IPS-18a (cell line): ENCODE results near the gene GRIP1.

Experiments used
- H3K27ac ChIP-seq: one replicate; pipeline ENCODE4 v1.5.1; 2013; ENCODE audit warnings: low read length
- H3K27me3 ChIP-seq: one replicate; pipeline ENCODE4 v1.6.1; 2013; ENCODE audit warnings: mild to moderate bottlenecking, low read length; ENCODE audit not compliant: control insufficient read depth, insufficient read depth
- H3K36me3 ChIP-seq: one replicate; pipeline ENCODE4 v1.6.1; 2013; ENCODE audit warnings: low read depth, low read length; ENCODE audit not compliant: control insufficient read depth
- H3K4me1 ChIP-seq: one replicate; pipeline ENCODE4 v1.6.1; 2013; ENCODE audit warnings: low read depth, low read length; ENCODE audit not compliant: control insufficient read depth
- H3K4me3 ChIP-seq: one replicate; pipeline ENCODE4 v1.5.1; 2013; ENCODE audit warnings: low read length
- H3K9ac ChIP-seq: one replicate; pipeline ENCODE4 v1.6.1; 2013; ENCODE audit warnings: mild to moderate bottlenecking, low read length, moderate library complexity
- H3K9me3 ChIP-seq: one replicate; pipeline ENCODE4 v1.6.1; 2013; ENCODE audit warnings: low read depth, low read length; ENCODE audit not compliant: control insufficient read depth

The GRIP1 gene

DNA sequence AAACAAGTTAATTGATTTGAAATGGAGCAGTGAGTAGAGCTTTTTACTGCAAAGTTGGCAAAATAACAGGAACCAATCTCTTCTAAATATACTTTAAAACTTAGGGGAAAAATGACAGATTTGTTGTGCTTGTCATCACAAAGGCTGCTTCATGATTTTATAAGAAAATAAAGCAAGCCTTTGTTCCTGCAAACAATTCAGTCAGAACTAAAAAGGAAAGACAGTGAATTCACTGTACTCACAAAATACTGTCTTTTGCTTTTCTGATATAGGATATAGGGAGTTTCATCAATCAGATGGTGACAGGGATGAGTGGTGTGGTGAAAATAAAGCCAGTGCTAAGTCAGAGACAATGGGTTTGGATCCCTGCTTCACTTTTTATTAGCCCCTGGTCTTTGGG is 250.6 kb downstream of the GRIP1 start:
- Histone ChIP-seq H3K27ac (no peak overlapping the region), H3K36me3 (no peaks in the 10 kb centered on the region), H3K27me3 (no peaks in the 10 kb centered on the region), H3K4me1 (peaks cover 25% of the 10 kb centered on the region), H3K4me3 (no peak overlapping the region), H3K9me3 (peaks cover 4% of the 10 kb centered on the region), H3K9ac (no peak overlapping the region)

- H3K4me1 ChIP-seq = peaks cover 25% of the 10 kb centered on the region
Observed at GRCh38 chr12:66426696-66427095, 252.2 kb downstream of the GRIP1 start.

DNA sequence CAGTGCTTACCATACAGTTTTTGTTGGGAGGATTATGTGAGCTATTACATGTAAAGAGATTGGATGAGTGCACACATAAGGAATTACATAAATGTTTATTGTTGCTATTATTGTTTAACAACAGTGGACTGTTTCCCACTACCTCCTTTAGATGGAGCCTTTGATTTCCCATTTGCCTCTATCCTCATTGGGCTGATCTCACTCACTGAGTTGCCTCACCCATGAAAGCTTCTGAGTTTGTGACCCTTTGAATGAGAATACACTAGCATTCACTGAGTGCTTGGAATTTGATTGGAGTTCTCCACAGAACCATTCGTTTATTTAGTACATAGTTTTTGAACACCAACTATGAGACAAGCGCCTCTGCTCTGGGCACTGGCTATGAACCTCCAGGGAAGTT is 255.6 kb downstream of the GRIP1 start:
- H3K4me1 ChIP-seq = peaks cover 22% of the 10 kb centered on the region
- H3K27ac ChIP-seq = no peak overlapping the region
- no peaks in the 10 kb centered on the region for H3K27me3 ChIP-seq
- peaks cover 4% of the 10 kb centered on the region for H3K9me3 ChIP-seq
- no peak overlapping the region for H3K9ac ChIP-seq
- no peak overlapping the region for H3K4me3 ChIP-seq
- H3K36me3 ChIP-seq = no peaks in the 10 kb centered on the region

More at GRCh38 chr12:66426696-66427095, 252.2 kb downstream of the GRIP1 start:
- H3K27ac ChIP-seq = no peak overlapping the region
- H3K9me3 ChIP-seq = peaks cover 4% of the 10 kb centered on the region
- no peak overlapping the region for H3K9ac ChIP-seq
- no peak overlapping the region for H3K4me3 ChIP-seq
- H3K27me3 ChIP-seq = no peaks in the 10 kb centered on the region
- H3K36me3 ChIP-seq = no peaks in the 10 kb centered on the region

DNA sequence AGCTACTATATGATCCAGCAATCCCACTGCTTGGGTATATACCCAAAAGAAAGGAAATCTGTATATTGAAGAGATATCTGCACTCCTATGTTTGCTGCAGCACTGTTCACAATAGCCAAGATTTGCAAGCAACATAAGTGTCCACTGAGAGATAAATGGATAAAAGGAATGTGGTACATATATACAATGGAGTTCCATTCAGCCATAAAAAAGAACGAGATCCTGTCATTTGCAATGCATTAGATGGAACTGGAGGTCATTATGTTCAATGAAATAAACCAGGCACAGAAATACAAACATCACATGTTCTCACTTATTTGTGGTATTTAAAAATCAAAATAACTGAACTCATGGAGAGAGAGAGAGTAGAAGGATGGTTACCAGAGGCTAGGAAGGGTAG is 260.0 kb downstream of the GRIP1 start:
- no peaks in the 10 kb centered on the region for H3K36me3 ChIP-seq
- H3K27me3 ChIP-seq = no peaks in the 10 kb centered on the region
- H3K4me1 ChIP-seq = no peaks in the 10 kb centered on the region
- H3K4me3 ChIP-seq = no peak overlapping the region
- H3K9me3 ChIP-seq = no peaks in the 10 kb centered on the region
- H3K27ac ChIP-seq = no peak overlapping the region
- H3K9ac ChIP-seq = no peak overlapping the region

GRCh38 chr12:66417217-66417616 is 261.7 kb downstream of the GRIP1 start:
- no peak overlapping the region for H3K27ac ChIP-seq
- H3K36me3 ChIP-seq = no peaks in the 10 kb centered on the region
- H3K9me3 ChIP-seq = no peaks in the 10 kb centered on the region
- no peak overlapping the region for H3K9ac ChIP-seq
- no peaks in the 10 kb centered on the region for H3K27me3 ChIP-seq
- no peaks in the 10 kb centered on the region for H3K4me1 ChIP-seq
- no peak overlapping the region for H3K4me3 ChIP-seq

DNA sequence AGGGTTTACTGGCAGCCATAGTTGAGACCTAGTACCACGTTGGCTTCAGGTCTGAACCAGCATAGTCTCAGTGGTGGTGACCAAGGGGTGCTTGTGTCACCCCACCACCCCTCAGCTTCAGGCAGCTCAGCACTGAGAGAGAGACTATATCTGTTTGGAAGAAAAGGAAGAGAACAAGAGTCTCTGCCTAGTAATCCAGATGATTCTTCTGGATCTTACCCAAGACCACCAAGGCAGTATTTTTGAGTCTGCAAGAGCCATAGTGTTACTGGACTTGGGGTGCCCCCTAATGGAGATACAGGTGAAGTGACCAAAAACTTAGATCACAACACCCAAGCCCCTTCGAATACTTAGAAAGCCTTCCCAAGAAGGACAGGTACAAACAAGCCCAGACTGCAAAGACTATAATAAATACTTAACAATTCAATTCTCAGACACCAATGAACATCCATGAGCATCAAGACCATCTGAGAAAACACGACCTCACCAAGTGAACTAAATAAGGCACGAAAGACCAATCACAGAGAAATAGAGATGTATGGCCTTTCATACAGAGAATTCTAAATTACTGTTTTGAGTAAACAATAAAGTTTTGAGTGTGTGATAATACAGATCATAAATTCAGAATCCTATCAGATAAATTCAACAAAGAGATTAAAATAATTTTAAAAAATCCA is 269.5 kb downstream of the GRIP1 start:
- no peaks in the 10 kb centered on the region for H3K36me3 ChIP-seq
- no peak overlapping the region for H3K9ac ChIP-seq
- peaks cover 3% of the 10 kb centered on the region for H3K4me1 ChIP-seq
- H3K27me3 ChIP-seq = no peaks in the 10 kb centered on the region
- no peak overlapping the region for H3K4me3 ChIP-seq
- no peaks in the 10 kb centered on the region for H3K9me3 ChIP-seq
- H3K27ac ChIP-seq = no peak overlapping the region

GRCh38 chr12:66405395-66405794 is 273.5 kb downstream of the GRIP1 start:
- peaks cover 3% of the 10 kb centered on the region for H3K4me1 ChIP-seq
- H3K27me3 ChIP-seq = no peaks in the 10 kb centered on the region
- H3K4me3 ChIP-seq = no peak overlapping the region
- no peak overlapping the region for H3K9ac ChIP-seq
- no peaks in the 10 kb centered on the region for H3K36me3 ChIP-seq
- no peaks in the 10 kb centered on the region for H3K9me3 ChIP-seq
- no peak overlapping the region for H3K27ac ChIP-seq

DNA sequence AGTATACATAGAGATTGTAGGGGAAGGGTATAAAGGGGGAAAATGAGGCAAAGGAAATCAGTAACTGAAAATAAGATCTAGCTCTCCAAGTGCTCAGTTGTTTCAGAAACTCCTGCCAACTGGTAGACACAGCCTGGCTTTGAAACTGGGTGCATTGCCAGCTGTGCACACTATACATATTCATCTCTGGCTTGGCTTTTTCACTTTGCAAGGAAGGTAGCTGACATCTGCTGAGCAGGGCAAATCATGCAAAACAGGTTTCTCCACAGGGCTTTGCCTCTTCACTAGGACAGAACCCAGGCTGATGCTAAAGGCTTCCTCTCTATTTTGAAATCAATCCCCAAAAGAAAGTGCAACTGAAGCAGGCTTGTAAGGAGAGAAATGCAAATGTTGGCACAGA is 275.1 kb downstream of the GRIP1 start:
- Histone ChIP-seq H3K27me3 (no peaks in the 10 kb centered on the region), H3K27ac (no peak overlapping the region), H3K36me3 (no peaks in the 10 kb centered on the region), H3K9ac (no peak overlapping the region), H3K4me3 (no peak overlapping the region), H3K4me1 (peaks cover 3% of the 10 kb centered on the region), H3K9me3 (no peaks in the 10 kb centered on the region)

- no peaks in the 10 kb centered on the region for H3K9me3 ChIP-seq
- no peaks in the 10 kb centered on the region for H3K4me1 ChIP-seq
- H3K27me3 ChIP-seq = no peaks in the 10 kb centered on the region
- no peak overlapping the region for H3K9ac ChIP-seq
- H3K27ac ChIP-seq = no peak overlapping the region
- no peaks in the 10 kb centered on the region for H3K36me3 ChIP-seq
- no peak overlapping the region for H3K4me3 ChIP-seq
Observed at GRCh38 chr12:66399911-66400306, 279.0 kb downstream of the GRIP1 start.

GRCh38 chr12:66398931-66399910 is 279.7 kb downstream of the GRIP1 start:
- Histone ChIP-seq H3K9ac (no peak overlapping the region), H3K27ac (no peak overlapping the region), H3K4me3 (no peak overlapping the region), H3K36me3 (no peaks in the 10 kb centered on the region), H3K9me3 (no peaks in the 10 kb centered on the region), H3K4me1 (no peaks in the 10 kb centered on the region), H3K27me3 (no peaks in the 10 kb centered on the region)

DNA sequence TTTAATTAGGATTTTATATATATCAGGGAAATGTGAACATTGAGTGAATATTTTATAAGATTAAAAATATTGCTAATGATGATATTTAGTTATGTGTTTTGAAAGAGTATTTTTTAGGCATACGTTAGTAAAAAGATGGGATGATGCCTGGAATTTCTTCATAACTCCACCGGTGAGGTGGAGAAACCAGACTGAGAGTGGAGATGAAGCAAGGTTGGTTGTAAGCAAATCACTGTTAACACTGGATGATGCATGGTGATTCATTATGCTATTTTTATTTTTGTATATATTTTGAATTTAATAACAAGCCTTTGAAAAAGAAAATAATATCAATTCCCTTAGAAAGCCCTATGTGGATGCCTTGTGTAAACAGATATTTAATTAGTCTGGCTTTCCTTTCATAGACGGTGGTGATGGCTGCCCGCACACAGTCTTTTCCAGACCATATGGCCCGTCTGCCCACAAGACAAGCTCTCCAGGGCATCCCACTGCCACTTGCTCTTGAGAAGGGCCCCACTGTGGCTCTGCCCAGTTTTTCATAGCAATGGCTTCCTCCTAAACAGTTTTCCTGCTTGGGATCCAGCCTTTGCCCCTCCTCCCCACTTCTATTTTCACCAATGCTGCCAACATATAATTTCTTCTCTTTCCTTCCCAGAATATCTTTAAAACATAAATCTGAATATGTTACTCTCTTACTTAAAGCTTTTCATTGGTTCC is 281.1 kb downstream of the GRIP1 start:
- H3K36me3 ChIP-seq = no peaks in the 10 kb centered on the region
- no peak overlapping the region for H3K4me3 ChIP-seq
- H3K27ac ChIP-seq = no peak overlapping the region
- no peaks in the 10 kb centered on the region for H3K9me3 ChIP-seq
- H3K9ac ChIP-seq = no peak overlapping the region
- H3K4me1 ChIP-seq = no peaks in the 10 kb centered on the region
- no peaks in the 10 kb centered on the region for H3K27me3 ChIP-seq
